DND-41 (cell line): ENCODE results near the gene PLS3.
"Not testable (repeated sequence)": the region's sequence is repeated elsewhere in the genome, so short reads cannot be mapped to it uniquely, and the experiment has no call there.

Source experiments
- ATAC-seq: fragments of 200-7000 bp; cut with Tn5 transposase; 3 replicates; pipeline ENCODE4 v1.9.1; 2021; ENCODE audit warnings: low read depth; ENCODE audit not compliant: insufficient read depth
- DNase-seq: peaks from one replicate; pipeline ENCODE4 v3.0.0-alpha.2; 2020
- H2AFZ ChIP-seq: 2 replicates; pipeline ENCODE4 v1.6.0; 2012; ENCODE audit warnings: low read depth, low read length
- H3K27ac ChIP-seq: 2 replicates; pipeline ENCODE4 v1.5.1; 2012; ENCODE audit warnings: low read length, inconsistent platforms
- H3K27me3 ChIP-seq: fragments of 200-600 bp; sonication (generic); 2 replicates; pipeline ENCODE4 v1.6.0; 2012; ENCODE audit warnings: low read length, mild to moderate bottlenecking, inconsistent platforms; ENCODE audit not compliant: insufficient read depth, poor library complexity
- H3K36me3 ChIP-seq: 2 replicates; pipeline ENCODE4 v1.5.1; 2012; ENCODE audit warnings: low read length, inconsistent platforms; ENCODE audit not compliant: insufficient read depth
- H3K4me1 ChIP-seq: 2 replicates; pipeline ENCODE4 v1.5.1; 2012; ENCODE audit warnings: mild to moderate bottlenecking, low read length; ENCODE audit not compliant: insufficient read depth
- H3K4me2 ChIP-seq: 2 replicates; pipeline ENCODE4 v1.6.0; 2012; ENCODE audit warnings: mild to moderate bottlenecking, moderate library complexity, low read length, inconsistent platforms; ENCODE audit not compliant: insufficient read depth
- H3K4me3 ChIP-seq, 2 experiments: fragments of 200-600 bp in 1 of 2; shearing (Covaris generic) in 1 of 2; 2 replicates each; pipeline ENCODE4 v1.5.1; 2012 to 2016; ENCODE audit warnings: inconsistent platforms in 2 of 2, low read length in 2 of 2, mild to moderate bottlenecking in 2 of 2, low read depth in 1 of 2, moderate library complexity in 1 of 2
- H3K79me2 ChIP-seq: 2 replicates; pipeline ENCODE4 v1.6.0; 2012; ENCODE audit warnings: low read length, inconsistent platforms; ENCODE audit not compliant: insufficient read depth
- H3K9ac ChIP-seq: 2 replicates; pipeline ENCODE4 v1.6.0; 2012; ENCODE audit warnings: low read depth, mild to moderate bottlenecking, inconsistent platforms, low read length, moderate library complexity
- H3K9me3 ChIP-seq: 2 replicates; pipeline ENCODE4 v1.5.1; 2012; ENCODE audit warnings: low read length, moderate library complexity, mild to moderate bottlenecking, inconsistent platforms; ENCODE audit not compliant: insufficient read depth, severe bottlenecking
- H4K20me1 ChIP-seq: 2 replicates; pipeline ENCODE4 v1.6.0; 2012; ENCODE audit warnings: low read length; ENCODE audit not compliant: insufficient read depth
- CTCF ChIP-seq: IDR thresholded peaks from 2 replicates; pipeline ENCODE4 v1.5.1; 2012; ENCODE audit warnings: borderline replicate concordance, low read length, moderate library complexity, mild to moderate bottlenecking; ENCODE audit not compliant: poor library complexity, severe bottlenecking; ENCODE audit errors: extremely low read depth
- EZH2 ChIP-seq: IDR thresholded peaks from 3 replicates; pipeline ENCODE4 v1.6.1; 2012; ENCODE audit warnings: borderline replicate concordance, low read depth, mild to moderate bottlenecking, moderate library complexity, low read length, inconsistent platforms; ENCODE audit not compliant: severe bottlenecking

The PLS3 gene

GRCh38 chrX:115642895-115643530 lies 82.0 kb downstream of the PLS3 start:
- TF ChIP-seq EZH2 (no peak), CTCF (peak; percentile 73)
- Histone ChIP-seq H3K36me3 (no peaks in the 10 kb centered on the region), H4K20me1 (no peaks in the 10 kb centered on the region), H3K27ac (no peak overlapping the region), H3K79me2 (no peaks in the 10 kb centered on the region), H3K27me3 (no peaks in the 10 kb centered on the region), H3K9me3 (no peaks in the 10 kb centered on the region), H2AFZ (no peak overlapping the region), H3K4me2 (no peak overlapping the region), H3K9ac (no peak overlapping the region), H3K4me3 (no peak overlapping the region), H3K4me1 (no peaks in the 10 kb centered on the region)
- peak; percentile 15 for DNase-seq
- no peak for ATAC-seq

GRCh38 chrX:115644397-115644796 lies 83.4 kb downstream of the PLS3 start:
- H3K9ac ChIP-seq, H3K4me3 ChIP-seq, H3K4me2 ChIP-seq, H3K27ac ChIP-seq, H2AFZ ChIP-seq, H3K9me3 ChIP-seq, H4K20me1 ChIP-seq, H3K4me1 ChIP-seq, H3K27me3 ChIP-seq, DNase-seq, H3K79me2 ChIP-seq, ATAC-seq, H3K36me3 ChIP-seq: not testable (repeated sequence)

GRCh38 chrX:115649461-115650063 lies 88.6 kb downstream of the PLS3 start:
- Histone ChIP-seq H3K4me1 (no peaks in the 10 kb centered on the region), H3K79me2 (no peaks in the 10 kb centered on the region), H3K4me2 (no peak overlapping the region), H3K36me3 (no peaks in the 10 kb centered on the region), H3K9ac (no peak overlapping the region), H3K9me3 (no peaks in the 10 kb centered on the region), H3K27ac (no peak overlapping the region), H2AFZ (no peak overlapping the region), H3K27me3 (no peaks in the 10 kb centered on the region), H3K4me3 (no peak overlapping the region), H4K20me1 (no peaks in the 10 kb centered on the region)
- ATAC-seq: no peak
- DNase-seq: no peak
- TF ChIP-seq EZH2: no peak
- no peak for TF ChIP-seq CTCF

GRCh38 chrX:115650449-115650848 lies 89.5 kb downstream of the PLS3 start:
- H3K9ac ChIP-seq: no peak overlapping the region
- TF ChIP-seq EZH2: no peak
- no peak for TF ChIP-seq CTCF

More at GRCh38 chrX:115650449-115650848, 89.5 kb downstream of the PLS3 start:
- H3K79me2 ChIP-seq: no peaks in the 10 kb centered on the region
- no peak overlapping the region for H3K4me2 ChIP-seq
- DNase-seq (no peak), ATAC-seq (no peak)
- H3K27me3 ChIP-seq: no peaks in the 10 kb centered on the region
- no peaks in the 10 kb centered on the region for H3K36me3 ChIP-seq
- no peak overlapping the region for H2AFZ ChIP-seq
- H3K4me1 ChIP-seq: no peaks in the 10 kb centered on the region
- no peak overlapping the region for H3K4me3 ChIP-seq
- no peak overlapping the region for H3K27ac ChIP-seq
- no peaks in the 10 kb centered on the region for H4K20me1 ChIP-seq
- H3K9me3 ChIP-seq: no peaks in the 10 kb centered on the region
